DMS153 (cell line): Measurements from ENCODE around the gene SNX13.
"Not testable (repeated sequence)": the region's sequence is repeated elsewhere in the genome, so short reads cannot be mapped to it uniquely, and the experiment has no call there.

Experiments used
- DNase-seq: peaks from one replicate; lab custom pipeline; 2025; lab: John Stamatoyannopoulos, UW

SNX13 gene

DNA sequence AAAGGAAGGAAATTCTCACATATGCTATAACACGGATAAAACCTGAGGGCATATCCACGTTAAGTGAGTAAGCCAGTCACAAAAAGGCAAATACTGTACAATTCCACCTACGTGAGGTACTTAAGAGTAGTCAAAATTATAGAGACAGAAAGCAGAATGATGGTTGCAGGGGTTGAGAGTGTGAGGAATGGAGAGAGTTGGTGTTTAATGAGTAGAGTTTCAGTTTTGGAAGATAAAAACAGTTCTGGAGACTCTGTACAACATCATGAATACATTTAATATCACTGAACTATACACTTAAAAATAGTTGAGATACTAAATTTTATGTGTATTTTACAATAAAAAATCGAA is 95.1 kb downstream of the SNX13 start:
- no peak for DNase-seq

GRCh38 chr7:17844514-17845196 is 95.6 kb downstream of the SNX13 start:
- no peak for DNase-seq

- DNase-seq = no peak
Measured at GRCh38 chr7:17844022-17844421, 96.3 kb downstream of the SNX13 start.

DNA sequence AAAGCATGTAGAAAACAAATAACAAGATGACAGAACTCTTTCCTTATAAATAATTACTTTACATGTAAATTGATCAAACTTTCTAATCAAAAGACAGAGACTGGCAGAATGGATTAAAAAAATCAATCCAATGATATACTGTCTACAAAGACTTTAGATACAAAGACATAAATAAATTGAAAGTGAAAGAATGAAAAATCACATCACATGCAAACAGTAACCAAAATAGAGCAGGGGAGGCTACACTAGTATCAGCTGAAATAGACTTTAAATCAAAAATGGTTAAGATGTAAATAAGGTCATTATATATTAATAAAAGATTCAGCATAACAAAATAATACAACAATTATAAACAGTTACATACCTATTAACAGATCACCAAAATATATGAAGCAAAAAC is 97.3 kb downstream of the SNX13 start:
- DNase-seq = no peak

- no peak for DNase-seq
Measured at GRCh38 chr7:17832820-17833355, 107.4 kb downstream of the SNX13 start.

DNA sequence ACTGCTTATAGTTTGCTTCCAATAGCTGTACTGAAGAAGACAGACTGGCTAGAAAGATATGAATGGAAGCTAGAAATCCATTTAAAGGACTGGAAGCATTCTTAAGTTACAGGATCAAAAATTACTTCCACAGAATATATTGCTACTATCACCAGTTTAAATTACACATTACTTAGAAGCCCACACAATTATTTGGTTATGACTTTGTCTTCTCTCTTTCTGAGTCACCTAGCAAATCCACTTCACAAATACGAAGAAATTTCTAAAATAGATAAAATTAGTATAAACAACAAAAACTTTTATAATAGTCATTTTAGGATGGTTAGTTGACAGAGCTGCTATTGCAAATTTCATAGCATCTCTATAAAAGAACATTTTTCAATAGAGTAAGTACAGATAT is 108.1 kb downstream of the SNX13 start:
- no peak for DNase-seq

DNA sequence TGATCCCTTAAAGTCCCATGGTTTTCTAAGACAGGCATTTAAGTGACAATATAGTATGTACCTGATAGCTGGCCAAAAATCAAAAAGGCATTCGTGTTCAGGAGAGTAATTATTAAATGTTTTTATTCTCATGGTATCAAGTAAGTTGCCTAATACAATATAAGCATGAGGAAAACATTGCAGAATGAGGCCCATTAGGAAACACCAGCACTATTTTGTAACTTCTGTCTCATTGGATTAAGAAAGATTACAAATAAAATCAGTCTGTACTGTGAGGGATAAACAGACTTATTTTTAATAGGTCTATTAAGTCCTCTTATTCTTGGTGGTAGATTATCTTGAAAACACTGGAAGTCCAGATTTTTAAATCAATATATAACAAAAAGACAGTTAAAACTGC is 110.1 kb downstream of the SNX13 start:
- no peak for DNase-seq

DNA sequence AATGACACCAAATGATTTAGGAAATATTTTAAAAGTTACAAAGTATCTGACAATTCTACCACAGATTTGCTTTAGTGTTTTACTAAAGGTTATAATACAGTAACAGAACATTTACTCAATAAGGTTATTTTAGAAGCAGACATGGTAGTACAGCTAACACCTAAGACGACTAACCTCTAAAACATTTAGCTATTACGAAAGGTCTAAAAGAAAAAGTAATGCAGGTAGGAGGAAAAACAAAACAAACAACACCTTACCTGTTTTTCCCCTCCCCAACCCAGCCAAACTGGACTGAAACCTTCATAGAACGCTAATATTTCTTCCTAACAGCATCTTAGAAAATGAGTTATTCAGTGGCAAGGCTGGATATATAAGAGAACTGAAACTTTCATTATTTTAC is 111.3 kb downstream of the SNX13 start:
- no peak for DNase-seq

- DNase-seq = no peak
Measured at GRCh38 chr7:17822547-17823173, 117.6 kb downstream of the SNX13 start.

GRCh38 chr7:17816903-17817302 is 123.4 kb downstream of the SNX13 start:
- DNase-seq = no peak

GRCh38 chr7:17815318-17815717 is 125.0 kb downstream of the SNX13 start:
- no peak for DNase-seq

GRCh38 chr7:17814058-17814457 is 126.2 kb downstream of the SNX13 start:
- no peak for DNase-seq

DNA sequence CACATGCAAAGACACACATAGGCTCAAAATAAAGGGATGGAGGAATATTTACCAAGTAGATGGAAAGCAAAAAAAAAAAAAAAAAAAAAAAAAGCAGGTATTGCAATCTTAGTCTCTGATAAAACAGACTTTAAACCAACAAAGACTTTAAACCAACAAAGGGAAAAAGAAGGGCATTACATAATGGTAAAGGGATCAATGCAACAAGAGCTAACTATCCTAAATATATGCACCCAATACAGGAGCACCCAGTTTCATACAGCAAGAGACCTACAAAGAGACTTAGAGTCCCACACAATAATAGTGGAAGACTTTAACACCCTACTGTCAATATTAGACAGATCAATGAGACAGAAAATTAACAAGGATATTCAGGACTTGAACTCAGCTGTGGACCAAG is 131.1 kb downstream of the SNX13 start:
- not testable (repeated sequence) for DNase-seq

DNA sequence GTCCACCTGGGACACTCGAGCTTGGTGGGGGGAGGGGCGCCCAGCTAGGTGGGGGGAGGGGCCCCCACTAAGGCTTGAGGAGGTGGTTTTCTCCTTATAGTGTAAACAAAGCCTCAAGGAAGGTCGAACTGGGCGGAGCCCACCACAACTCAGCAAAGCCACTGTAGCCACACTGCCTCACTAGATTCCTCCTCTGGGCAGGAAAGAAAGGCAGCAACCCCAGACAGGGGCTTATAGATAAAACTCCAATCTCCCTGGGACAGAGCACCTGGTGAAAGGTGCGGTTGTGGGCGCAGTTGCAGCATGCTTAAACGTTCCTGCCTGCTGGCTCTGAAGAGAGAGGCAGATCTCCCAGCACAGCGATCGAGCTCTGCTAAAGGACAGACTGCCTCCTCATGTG is 133.1 kb downstream of the SNX13 start:
- DNase-seq = no peak

GRCh38 chr7:17806631-17807030 is 133.7 kb downstream of the SNX13 start:
- DNase-seq = no peak

DNA sequence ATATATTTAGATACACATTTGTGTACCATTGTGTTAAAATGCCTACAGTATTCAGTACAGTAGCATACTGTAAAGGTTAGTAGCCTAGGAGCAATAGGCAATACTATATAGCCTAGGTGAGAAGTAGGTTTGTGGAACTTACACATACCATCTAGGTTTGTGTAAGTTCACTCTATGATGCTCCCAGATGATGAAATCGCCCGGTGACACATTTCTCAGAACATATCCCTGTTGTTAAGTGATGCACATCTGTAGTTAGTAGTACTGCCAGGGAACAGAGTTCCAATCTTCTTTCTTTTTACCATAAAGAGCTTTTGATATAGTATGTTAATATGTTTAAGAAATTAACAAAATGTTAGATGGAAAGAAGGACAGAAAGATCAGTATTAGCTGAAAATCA is 138.2 kb downstream of the SNX13 start:
- no peak for DNase-seq

- DNase-seq = no peak
Measured at GRCh38 chr7:17792075-17792936, 148.0 kb downstream of the SNX13 start.

DNA sequence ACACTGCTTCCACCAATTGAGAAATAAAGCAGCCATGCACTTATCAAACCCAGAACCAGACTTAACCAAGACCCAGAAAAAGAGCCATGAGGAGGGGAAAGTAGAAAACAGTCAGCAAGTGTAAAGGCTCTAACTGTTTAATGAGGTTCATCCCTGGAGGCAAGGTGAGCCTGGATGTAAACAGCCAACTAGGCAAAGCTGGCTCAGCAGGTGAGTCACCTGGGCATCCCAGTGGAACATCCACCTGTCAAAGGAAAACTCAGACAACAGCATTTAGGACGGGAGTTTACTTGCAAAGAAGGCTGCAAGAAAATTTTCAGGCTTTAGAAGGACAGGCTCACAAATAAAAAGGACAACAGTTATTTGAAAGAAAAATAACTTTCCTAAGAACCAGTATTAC is 153.0 kb downstream of the SNX13 start:
- no peak for DNase-seq

- DNase-seq = no peak
Measured at GRCh38 chr7:17786314-17786852, 153.9 kb downstream of the SNX13 start.

DNA sequence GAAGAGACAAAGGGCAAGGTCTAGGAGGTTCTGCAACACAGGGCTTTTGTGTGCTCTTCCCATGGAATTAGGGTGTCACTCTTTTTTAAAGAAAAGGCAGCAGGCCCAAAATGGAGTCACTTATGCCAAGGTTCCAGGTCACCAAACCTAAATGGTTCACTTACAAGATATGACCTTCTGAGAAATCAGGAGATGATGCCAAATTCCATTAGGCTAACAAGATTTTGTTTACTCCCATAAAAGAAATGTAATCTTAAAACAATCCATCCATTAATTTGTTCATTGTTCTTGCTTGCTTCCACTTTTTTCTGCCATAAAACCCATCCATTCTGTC is 158.1 kb downstream of the SNX13 start:
- DNase-seq = no peak

GRCh38 chr7:17781491-17782215 is 158.6 kb downstream of the SNX13 start:
- no peak for DNase-seq

- no peak for DNase-seq
Measured at GRCh38 chr7:17779381-17779780, 160.9 kb downstream of the SNX13 start.
